Testis (tissue), 2 donors: ENCODE results near the gene IL32.
"Not testable (repeated sequence)": the region's sequence is repeated elsewhere in the genome, so short reads cannot be mapped to it uniquely, and the experiment has no call there.

Experiments
- CTCF ChIP-seq, 3 experiments: fragments of 450-650 bp in 2 of 3; fragments of 200-600 bp in 1 of 3; sonication (generic) in 1 of 3; IDR thresholded peaks; one replicate each; pipeline ENCODE4 v1.5.1; 2016 to 2019; ENCODE audit warnings: antibody characterized with exemption in 3 of 3, mild to moderate bottlenecking in 2 of 3, moderate library complexity in 1 of 3
- POLR2A ChIP-seq: fragments of 450-650 bp; IDR thresholded peaks from one replicate; pipeline ENCODE4 v1.6.1; 2017; ENCODE audit warnings: antibody characterized with exemption, mild to moderate bottlenecking, moderate library complexity

DNA sequence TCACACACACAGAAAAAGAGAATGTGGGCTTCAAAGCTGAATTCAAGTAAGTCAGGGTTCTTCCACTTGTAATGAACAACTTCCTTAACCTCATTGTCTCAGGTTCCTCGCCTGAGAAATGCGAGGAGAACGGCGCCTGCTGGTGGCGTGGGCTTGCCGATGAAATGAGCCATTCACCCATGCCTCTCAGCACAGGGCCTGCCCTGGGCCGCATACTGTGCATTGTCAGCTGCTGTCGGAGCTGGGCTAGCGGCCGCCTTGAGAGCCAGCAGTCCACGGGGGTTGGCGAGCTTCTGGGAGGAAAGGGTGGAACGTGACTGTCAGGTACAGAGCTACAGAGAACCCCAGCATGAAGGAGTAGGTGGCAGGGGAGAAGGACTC, 12.1 kb upstream of the IL32 start:
- TF ChIP-seq CTCF (IDR thresholded peaks at IDR 0.05); POLR2A: not testable (repeated sequence)
